Tibial artery (tissue), 4 donors: ENCODE data around the gene TINCR.

Experiments used
- DNase-seq, 2 donors: peaks; one replicate each; pipeline ENCODE4 v3.0.0-alpha.2; 2019
- H3K27ac ChIP-seq, 2 donors: fragments of 200-600 bp; sonication (generic) in 1 of 2; 1 replicate in 1 of 2; 2 replicates in 1 of 2; pipeline ENCODE4 v1.5.1; 2018 to 2019; ENCODE audit warnings: mild to moderate bottlenecking in 1 of 2
- H3K27me3 ChIP-seq, 2 donors: fragments of 200-600 bp; sonication (generic) in 1 of 2; one replicate each; pipeline versions ENCODE4 v1.5.1 to v1.6.0; 2016 to 2019
- H3K36me3 ChIP-seq, 3 donors: fragments of 200-600 bp; sonication (generic) in 2 of 3; one replicate each; pipeline ENCODE4 v1.5.1; 2016 to 2019; ENCODE audit warnings: mild to moderate bottlenecking in 2 of 3
- H3K4me1 ChIP-seq, 4 donors: fragments of 200-600 bp; sonication (generic) in 2 of 4; 1 replicate in 3 of 4; 2 replicates in 1 of 4; pipeline ENCODE4 v1.5.1; 2016 to 2019
- H3K4me3 ChIP-seq, 2 donors: fragments of 200-600 bp; sonication (generic) in 1 of 2; 1 replicate in 1 of 2; 2 replicates in 1 of 2; pipeline ENCODE4 v1.5.1; 2018 to 2019; ENCODE audit warnings: mild to moderate bottlenecking in 2 of 2
- H3K9me3 ChIP-seq, 3 donors: fragments of 200-600 bp; sonication (generic) in 1 of 3; one replicate each; pipeline ENCODE4 v1.5.1; 2016 to 2019
- CTCF ChIP-seq, 2 experiments: fragments of 200-600 bp in 1 of 2; fragments of 450-650 bp in 1 of 2; IDR thresholded peaks; one replicate each; pipeline ENCODE4 v1.5.1; 2017 to 2019; ENCODE audit warnings: antibody characterized with exemption in 2 of 2, mild to moderate bottlenecking in 1 of 2, moderate library complexity in 1 of 2
- intact Hi-C: fragments of 100-400 bp; cut with DNase I; formaldehyde crosslinking; loops from one replicate; pipeline ENCODE4 v1.15.0; 2023; ENCODE audit warnings: low total_unique reads

TINCR gene

GRCh38 chr19:5571777-5572176, 4.0 kb upstream of the TINCR start:
- Histone ChIP-seq H3K9me3 (no peaks in the 10 kb centered on the region), H3K4me3 (no peak overlapping the region), H3K36me3 (no peaks in the 10 kb centered on the region), H3K4me1 (peaks cover 0 to 7% (median 2%) of the 10 kb centered on the region in 4 donors), H3K27ac (no peak overlapping the region), H3K27me3 (peaks cover 0 to 20% of the 10 kb centered on the region in 2 donors)
- TF ChIP-seq CTCF (IDR thresholded peaks at IDR 0.05): no peak
- no peak for DNase-seq
- intact Hi-C loops: no loop called here

- no peak for DNase-seq
- H3K27ac ChIP-seq: no peak overlapping the region
- peaks cover 0 to 57% of the 10 kb centered on the region in 2 donors for H3K27me3 ChIP-seq
- no peaks in the 10 kb centered on the region for H3K36me3 ChIP-seq
- peaks cover 0 to 7% (median 2%) of the 10 kb centered on the region in 4 donors for H3K4me1 ChIP-seq
- TF ChIP-seq CTCF (IDR thresholded peaks at IDR 0.05): no peak
- no peaks in the 10 kb centered on the region for H3K9me3 ChIP-seq
- H3K4me3 ChIP-seq: no peak overlapping the region
- intact Hi-C loops: no loop called here
Measured at GRCh38 chr19:5567970-5568407, 236 bp upstream of the TINCR start.

- intact Hi-C loops: no loop called here
- no peaks in the 10 kb centered on the region for H3K36me3 ChIP-seq
- no peak for TF ChIP-seq CTCF (IDR thresholded peaks at IDR 0.05)
- no peak for DNase-seq
- H3K27ac ChIP-seq: no peak overlapping the region
- peaks cover 0 to 15% (median 10%) of the 10 kb centered on the region in 3 donors for H3K9me3 ChIP-seq
- H3K27me3 ChIP-seq: peaks cover 0 to 88% of the 10 kb centered on the region in 2 donors
- no peak overlapping the region for H3K4me3 ChIP-seq
- H3K4me1 ChIP-seq: peaks cover 0 to 7% (median 2%) of the 10 kb centered on the region in 4 donors
Measured at GRCh38 chr19:5564930-5565329, 2.8 kb downstream of the TINCR start.

- TF ChIP-seq CTCF (IDR thresholded peaks at IDR 0.05): no peak
- peaks cover 0 to 15% (median 10%) of the 10 kb centered on the region in 3 donors for H3K9me3 ChIP-seq
- no peaks in the 10 kb centered on the region for H3K36me3 ChIP-seq
- H3K27me3 ChIP-seq: peaks cover 0 to 90% of the 10 kb centered on the region in 2 donors
- intact Hi-C loops: no loop called here
- DNase-seq: no peak
- no peak overlapping the region for H3K27ac ChIP-seq
- no peak overlapping the region for H3K4me3 ChIP-seq
- H3K4me1 ChIP-seq: peaks cover 0 to 7% (median 2%) of the 10 kb centered on the region in 4 donors
Measured at GRCh38 chr19:5563935-5564612, 3.7 kb downstream of the TINCR start.

- peaks cover 0 to 94% of the 10 kb centered on the region in 2 donors for H3K27me3 ChIP-seq
- H3K4me1 ChIP-seq: peaks cover 0 to 5% (median 2%) of the 10 kb centered on the region in 4 donors
- H3K4me3 ChIP-seq: no peak overlapping the region
- intact Hi-C loops: no loop called here
- no peak overlapping the region for H3K27ac ChIP-seq
- DNase-seq: no peak
- H3K36me3 ChIP-seq: no peaks in the 10 kb centered on the region
- peaks cover 0 to 15% (median 10%) of the 10 kb centered on the region in 3 donors for H3K9me3 ChIP-seq
- TF ChIP-seq CTCF (IDR thresholded peaks at IDR 0.05): no peak
Measured at GRCh38 chr19:5563008-5563431, 4.7 kb downstream of the TINCR start.
